Psoas muscle (tissue), 8 donors: ENCODE data around the gene EXOC1L. TPM values are rescaled to one million over a fixed set of nuclear protein-coding genes. Genes with fewer than 3 reads are reported as not detected.

Experiments
- ATAC-seq, 4 donors: fragments of 200-7000 bp; cut with Tn5 transposase; one replicate each; pipeline ENCODE4 v1.9.1; 2020; ENCODE audit warnings: moderate library complexity in 3 of 4, mild to moderate bottlenecking in 2 of 4
- DNase-seq, 2 donors: peaks; one replicate each; pipeline ENCODE4 v3.0.0-alpha.2; 2020
- H3K27ac ChIP-seq: fragments of 200-600 bp; one replicate; pipeline ENCODE4 v1.8.0; 2022
- H3K27me3 ChIP-seq, 3 donors: fragments of 200-600 bp in 1 of 3; one replicate each; pipeline versions ENCODE4 v1.6.1 to v1.8.0; 2013 to 2022; ENCODE audit warnings: low read length in 2 of 3, mild to moderate bottlenecking in 2 of 3, moderate library complexity in 1 of 3; ENCODE audit not compliant: insufficient read depth in 3 of 3
- H3K36me3 ChIP-seq, 2 donors: fragments of 200-600 bp in 1 of 2; one replicate each; pipeline versions ENCODE4 v1.6.1 to v1.8.0; 2013 to 2022; ENCODE audit warnings: low read depth in 1 of 2, mild to moderate bottlenecking in 1 of 2, moderate library complexity in 1 of 2; ENCODE audit not compliant: insufficient read depth in 1 of 2
- H3K4me1 ChIP-seq: fragments of 200-600 bp; one replicate; pipeline ENCODE4 v1.8.0; 2022
- H3K4me3 ChIP-seq: fragments of 200-600 bp; one replicate; pipeline ENCODE4 v1.8.0; 2022; ENCODE audit warnings: mild to moderate bottlenecking
- H3K9me3 ChIP-seq: fragments of 200-600 bp; one replicate; pipeline ENCODE4 v1.8.0; 2022
- CTCF ChIP-seq: fragments of 200-600 bp; IDR thresholded peaks from one replicate; pipeline ENCODE4 v1.8.0; 2022; ENCODE audit warnings: antibody characterized with exemption
- WGBS, 3 donors: extraction: QIAGEN DNeasy Blood & Tissue Kit; methylation state at CpG; one replicate each; pipeline versions ENCODE4 v1.1.6 to v1.1.7; 2013; 5-methylcytosine and 5-hydroxymethylcytosine counted together
- intact Hi-C, 2 donors: fragments of 100-400 bp; cut with DNase I; formaldehyde crosslinking; loops; one replicate each; pipeline versions ENCODE4 v1.11.0 to v1.14.2; 2022
- long read RNA-seq, 2 donors: library from polyadenylated mRNA; unstranded; transcript quantifications; one replicate each; pipeline ENCODE4 v2.0.0, GENCODE V29; 2021
- polyA plus RNA-seq, 3 donors: library from polyadenylated mRNA; stranded (reverse); fragments of 200-250 nt; gene quantifications; one replicate each; pipeline ENCODE4 v1.2.3, GENCODE V29; 2013
- total RNA-seq, 4 donors: library from RNA; stranded (reverse); fragmentation: NEBNext Ultra II Directional in 2 of 4; extraction: Animal tissue kit (Norgen Biotek cat#: 25700) in 2 of 4; gene quantifications; one replicate each; pipeline versions ENCODE4 v1.2.1 to v1.2.4, GENCODE V29; 2021 to 2023
- donor health status: healthy with polysubstance abuse.
- donor health status: DM: no; HTN: no; CAD: no; lungs with moderate emphysema.
- donor health status: Bipolar disorder and iron deficiency.
- donor health status: healthy.
- donor health status: DM: yes; HTN: yes; CAD: no.
- donor health status: DM: no; HTN: no; CAD: no.
- donor health status: DM: no; HTN: no; CAD: no.
- donor health status: DM: yes; HTN: yes; CAD: no.

EXOC1L gene
- not detected for total RNA-seq
- polyA plus RNA-seq, result not detected
- long read RNA-seq, donor 1, result 0 reads
- long read RNA-seq, donor 2, result 0 reads

- Histone ChIP-seq H3K9me3 (no peaks in the 10 kb centered on the region), H3K4me1 (no peaks in the 10 kb centered on the region), H3K27ac (no peak within 1 kb of the TSS), H3K27me3 (peaks cover 0 to 2% (median 0%) of the 10 kb centered on the region in 3 donors), H3K4me3 (peak within 1 kb of the TSS; percentile 30), H3K36me3 (no peaks in the 10 kb centered on the region)
- ATAC-seq (no peak), DNase-seq (peak in 1 of 2 donors; percentile 15)
- no peak for TF ChIP-seq CTCF
- intact Hi-C loops, result no loop called here
- WGBS, 3 donors, result 3 to 5% (median 4%) methylated on average over 13 of the region's 13 CpGs
Observed at GRCh38 chr4:55819634-55820033, at the start of gene EXOC1L. EXOC1L (plus strand) TSS chr4:55819790; CDS start chr4:55820027, 237 bp downstream.

- no peak overlapping the region for H3K27ac ChIP-seq
- no peak for TF ChIP-seq CTCF
- no peaks in the 10 kb centered on the region for H3K4me1 ChIP-seq
- peaks cover 0 to 4% (median 0%) of the 10 kb centered on the region in 3 donors for H3K27me3 ChIP-seq
- H3K36me3 ChIP-seq, result no peaks in the 10 kb centered on the region
- intact Hi-C loops, result no loop called here
- 86 to 88% (median 87%) methylated on average over 3 of the region's 3 CpGs for WGBS, 3 donors
- H3K9me3 ChIP-seq, result no peaks in the 10 kb centered on the region
- no peak for DNase-seq
- H3K4me3 ChIP-seq, result no peak overlapping the region
- ATAC-seq, result no peak
Observed at GRCh38 chr4:55770662-55771061, 48.9 kb upstream of the EXOC1L start.

- intact Hi-C loops, result no loop called here
- 78 to 87% (median 79%) methylated on average over 2 of the region's 2 CpGs for WGBS, 3 donors
- TF ChIP-seq CTCF, result no peak
- no peak overlapping the region for H3K27ac ChIP-seq
- H3K4me3 ChIP-seq, result no peak overlapping the region
- DNase-seq (no peak), ATAC-seq (no peak)
- H3K36me3 ChIP-seq, result no peaks in the 10 kb centered on the region
- H3K9me3 ChIP-seq, result no peaks in the 10 kb centered on the region
- peaks cover 0 to 1% (median 0%) of the 10 kb centered on the region in 3 donors for H3K27me3 ChIP-seq
- H3K4me1 ChIP-seq, result no peaks in the 10 kb centered on the region
Observed at GRCh38 chr4:55781341-55781740, 38.2 kb upstream of the EXOC1L start.

GRCh38 chr4:55781812-55782211 is 37.8 kb upstream of the EXOC1L start:
- Histone ChIP-seq H3K4me1 (no peaks in the 10 kb centered on the region), H3K4me3 (no peak overlapping the region), H3K27ac (no peak overlapping the region), H3K36me3 (no peaks in the 10 kb centered on the region), H3K9me3 (no peaks in the 10 kb centered on the region), H3K27me3 (peaks cover 0 to 1% (median 0%) of the 10 kb centered on the region in 3 donors)
- no peak for DNase-seq
- intact Hi-C loops, result no loop called here
- no peak for ATAC-seq
- WGBS, 3 donors, result 7 to 16% (median 8%) methylated on average over 1 of the region's 1 CpG
- TF ChIP-seq CTCF, result no peak

- intact Hi-C loops, result no loop called here
- no peak overlapping the region for H3K27ac ChIP-seq
- H3K4me3 ChIP-seq, result no peak overlapping the region
- no peaks in the 10 kb centered on the region for H3K9me3 ChIP-seq
- WGBS, 3 donors, result 31 to 47% (median 39%) methylated on average over 1 of the region's 1 CpG
- no peak for TF ChIP-seq CTCF
- peaks cover 0 to 2% (median 1%) of the 10 kb centered on the region in 3 donors for H3K27me3 ChIP-seq
- H3K36me3 ChIP-seq, result no peaks in the 10 kb centered on the region
- DNase-seq (no peak), ATAC-seq (no peak)
- no peaks in the 10 kb centered on the region for H3K4me1 ChIP-seq
Observed at GRCh38 chr4:55783584-55783983, 36.0 kb upstream of the EXOC1L start.
